Measurements from ENCODE around the gene ALDH18A1.
"Not testable (repeated sequence)": the region's sequence is repeated elsewhere in the genome, so short reads cannot be mapped to it uniquely, and the experiment has no call there.

The ALDH18A1 gene

DNA sequence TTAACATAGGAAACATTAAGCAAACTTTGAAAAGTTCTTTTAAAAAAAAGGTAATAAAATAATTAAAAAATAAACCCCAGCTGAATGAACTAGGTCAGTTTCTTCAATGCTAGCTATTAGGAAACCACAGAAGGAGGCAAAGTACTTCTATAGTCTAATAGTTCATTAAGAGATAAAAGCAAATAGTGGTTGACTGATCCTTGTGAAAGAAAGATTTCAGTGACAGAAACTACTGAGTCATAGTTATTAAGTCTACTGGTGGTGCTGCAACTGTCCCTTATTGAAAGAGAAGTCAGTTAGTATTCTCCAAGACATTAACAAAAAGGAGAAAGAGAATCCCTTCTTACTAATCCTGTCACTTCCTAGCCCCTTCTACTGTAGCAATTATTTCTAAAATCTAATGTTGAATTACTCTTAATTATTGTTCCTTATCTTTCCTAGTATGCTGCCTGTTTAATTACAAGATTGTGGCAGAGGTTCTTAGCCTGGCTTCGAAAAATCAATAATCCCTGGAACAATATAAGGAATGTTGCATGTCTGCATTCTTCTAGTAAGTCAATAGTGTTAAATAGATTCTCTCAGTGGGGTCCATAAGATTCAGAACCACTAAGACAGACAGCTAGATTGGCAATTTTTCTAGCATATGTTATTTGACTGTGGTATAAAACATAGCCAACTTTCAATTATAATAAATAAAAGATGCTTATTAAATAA, 19.0 kb upstream of the ALDH18A1 start:
- Histone ChIP-seq H3K27ac (ENCODE audit: insufficient read depth, low read depth, low read length, poor library complexity, severe bottlenecking) (no peak overlapping the region), H3K9me3 (ENCODE audit: control insufficient read depth, low read length) (no peaks in the 10 kb centered on the region), H3K4me1 (ENCODE audit: control insufficient read depth, insufficient read depth, low read length) (no peaks in the 10 kb centered on the region), H3K27me3 (ENCODE audit: control insufficient read depth, insufficient read depth, low read length, poor library complexity, severe bottlenecking) (no peaks in the 10 kb centered on the region), H3K36me3 (ENCODE audit: control insufficient read depth, insufficient read depth, low read length) (peaks cover 31% of the 10 kb centered on the region), H3K4me3 (ENCODE audit: insufficient read depth, low read depth, low read length) (no peak overlapping the region)
- WGBS, 2 experiments: 91 to 100% methylated on average over 1 of the region's 1 CpG

DNA sequence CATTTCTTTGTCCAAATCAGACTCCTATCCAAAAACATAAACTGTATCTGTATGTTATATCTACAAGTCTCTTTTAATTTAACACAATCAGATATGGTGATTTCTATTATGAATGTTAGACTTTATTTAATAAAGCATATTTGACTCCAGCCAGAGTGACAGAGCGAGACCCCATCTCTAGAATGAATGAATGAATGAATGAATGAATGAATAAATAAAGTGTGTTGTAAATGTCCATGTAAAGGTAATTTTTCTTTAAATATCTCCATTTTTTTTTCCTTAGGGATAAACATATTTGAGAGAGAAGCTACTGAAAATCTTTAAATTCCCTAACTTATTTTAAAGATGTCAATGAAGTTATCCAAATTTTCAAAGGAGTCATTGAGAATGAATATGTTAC, 18.1 kb upstream of the ALDH18A1 start:
- no CpG with 5 or more reads among the region's 1 CpG for WGBS, 2 experiments
- Histone ChIP-seq H3K4me1 (ENCODE audit: control insufficient read depth, insufficient read depth, low read length) (no peaks in the 10 kb centered on the region), H3K27ac (ENCODE audit: insufficient read depth, low read depth, low read length, poor library complexity, severe bottlenecking) (no peak overlapping the region), H3K4me3 (ENCODE audit: insufficient read depth, low read depth, low read length) (no peak overlapping the region), H3K36me3 (ENCODE audit: control insufficient read depth, insufficient read depth, low read length) (peaks cover 23% of the 10 kb centered on the region), H3K27me3 (ENCODE audit: control insufficient read depth, insufficient read depth, low read length, poor library complexity, severe bottlenecking) (no peaks in the 10 kb centered on the region), H3K9me3 (ENCODE audit: control insufficient read depth, low read length) (no peaks in the 10 kb centered on the region)

DNA sequence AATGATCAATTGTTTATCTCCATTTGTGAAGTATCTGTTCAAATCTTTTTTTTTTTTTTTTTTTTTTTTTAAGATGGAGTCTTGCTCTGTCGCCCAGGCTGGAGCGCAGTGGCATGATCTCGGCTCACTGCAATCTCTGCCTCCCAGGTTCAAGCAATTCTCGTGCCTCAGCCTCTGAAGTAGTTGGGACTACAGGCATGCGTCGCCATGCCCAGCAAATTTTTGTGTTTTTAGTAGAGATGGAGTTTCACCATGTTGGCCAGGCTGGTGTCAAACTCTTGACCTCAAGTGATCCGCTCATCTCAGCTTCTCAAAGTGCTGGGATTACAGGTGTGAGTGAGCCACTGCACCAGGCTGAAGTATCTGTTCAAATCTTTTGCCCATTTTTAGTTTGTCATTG, 16.1 kb upstream of the ALDH18A1 start:
- not testable (repeated sequence) for H3K4me3 ChIP-seq (ENCODE audit: insufficient read depth, low read depth, low read length); H3K27ac ChIP-seq (ENCODE audit: insufficient read depth, low read depth, low read length, poor library complexity, severe bottlenecking); H3K27me3 ChIP-seq (ENCODE audit: control insufficient read depth, insufficient read depth, low read length, poor library complexity, severe bottlenecking); H3K4me1 ChIP-seq (ENCODE audit: control insufficient read depth, insufficient read depth, low read length); H3K9me3 ChIP-seq (ENCODE audit: control insufficient read depth, low read length)
- WGBS, 2 experiments: 94 to 97% methylated on average over 7 of the region's 7 CpGs
- peaks cover 12% of the 10 kb centered on the region for H3K36me3 ChIP-seq (ENCODE audit: control insufficient read depth, insufficient read depth, low read length)

DNA sequence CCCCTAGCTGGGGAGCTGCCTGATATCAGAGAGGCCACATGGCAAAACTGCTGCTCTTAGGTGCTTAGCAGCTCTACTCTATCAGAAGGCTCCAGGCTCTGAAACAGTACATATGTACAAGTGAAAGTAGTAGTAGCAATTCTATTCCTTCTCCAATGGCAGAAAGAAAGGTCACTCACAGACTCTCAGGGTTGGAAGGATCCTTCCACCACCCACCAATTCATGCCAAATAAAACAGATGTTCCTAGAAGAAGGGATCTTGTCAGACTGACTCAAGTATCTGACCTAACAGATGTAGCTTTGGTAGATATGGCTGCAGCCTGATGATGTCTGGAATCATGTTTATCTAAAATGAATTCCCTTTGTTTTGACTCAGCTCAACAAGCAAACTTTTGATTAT, 8.0 kb upstream of the ALDH18A1 start:
- Histone ChIP-seq H3K27ac (ENCODE audit: insufficient read depth, low read depth, low read length, poor library complexity, severe bottlenecking) (no peak overlapping the region), H3K4me3 (ENCODE audit: insufficient read depth, low read depth, low read length) (no peak overlapping the region), H3K4me1 (ENCODE audit: control insufficient read depth, insufficient read depth, low read length) (no peaks in the 10 kb centered on the region), H3K9me3 (ENCODE audit: control insufficient read depth, low read length) (no peaks in the 10 kb centered on the region), H3K36me3 (ENCODE audit: control insufficient read depth, insufficient read depth, low read length) (peaks cover 4% of the 10 kb centered on the region), H3K27me3 (ENCODE audit: control insufficient read depth, insufficient read depth, low read length, poor library complexity, severe bottlenecking) (no peaks in the 10 kb centered on the region)

DNA sequence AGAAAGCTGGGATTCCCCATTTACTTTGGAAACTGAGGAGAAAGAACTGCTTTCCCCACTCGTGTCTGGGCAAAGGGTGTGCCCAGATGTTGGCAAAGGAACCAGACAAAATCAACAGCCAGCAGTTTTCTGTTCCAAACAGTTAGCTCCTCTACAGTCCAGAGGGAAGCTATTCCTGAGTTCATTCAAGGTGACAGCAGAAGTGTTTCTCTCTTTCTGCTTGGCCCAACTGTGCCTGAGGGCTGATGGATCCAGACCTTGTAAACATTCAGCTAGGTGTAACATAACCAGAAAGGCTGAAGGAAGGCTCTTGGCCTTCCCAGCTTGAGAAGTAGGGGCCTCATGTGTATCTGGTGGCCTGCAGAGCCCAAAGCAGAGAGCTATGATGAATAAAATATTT, 7.0 kb upstream of the ALDH18A1 start:
- WGBS, 2 experiments: 88 to 91% methylated on average over 1 of the region's 1 CpG
- Histone ChIP-seq H3K4me1 (ENCODE audit: control insufficient read depth, insufficient read depth, low read length) (no peaks in the 10 kb centered on the region), H3K4me3 (ENCODE audit: insufficient read depth, low read depth, low read length) (no peak overlapping the region), H3K36me3 (ENCODE audit: control insufficient read depth, insufficient read depth, low read length) (peaks cover 4% of the 10 kb centered on the region), H3K27me3 (ENCODE audit: control insufficient read depth, insufficient read depth, low read length, poor library complexity, severe bottlenecking) (no peaks in the 10 kb centered on the region), H3K27ac (ENCODE audit: insufficient read depth, low read depth, low read length, poor library complexity, severe bottlenecking) (no peak overlapping the region), H3K9me3 (ENCODE audit: control insufficient read depth, low read length) (no peaks in the 10 kb centered on the region)

DNA sequence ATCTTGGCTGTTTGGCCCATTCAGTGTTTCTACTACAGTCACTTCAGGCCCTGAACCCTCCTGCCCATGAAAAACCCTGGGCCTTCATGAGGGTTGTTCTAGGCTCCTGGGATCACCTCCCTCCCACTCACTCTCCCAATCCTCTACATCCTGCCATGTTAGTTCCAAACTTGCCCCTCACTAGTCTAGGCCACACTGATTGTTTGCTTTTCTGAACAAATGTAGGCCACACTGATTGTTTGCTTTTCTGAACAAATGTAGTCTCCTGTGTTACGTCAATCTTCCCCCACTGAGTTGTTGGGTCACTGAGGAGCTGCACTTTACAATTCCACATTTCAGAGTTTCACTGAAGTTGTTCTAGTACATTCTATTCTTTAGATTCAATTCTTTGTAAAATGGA, 5.3 kb upstream of the ALDH18A1 start:
- no peaks in the 10 kb centered on the region for H3K27me3 ChIP-seq (ENCODE audit: control insufficient read depth, insufficient read depth, low read length, poor library complexity, severe bottlenecking)
- H3K4me1 ChIP-seq (ENCODE audit: control insufficient read depth, insufficient read depth, low read length): no peaks in the 10 kb centered on the region
- no peak overlapping the region for H3K27ac ChIP-seq (ENCODE audit: insufficient read depth, low read depth, low read length, poor library complexity, severe bottlenecking)
- 86 to 100% methylated on average over 1 of the region's 1 CpG for WGBS, 2 experiments
- peaks cover 4% of the 10 kb centered on the region for H3K36me3 ChIP-seq (ENCODE audit: control insufficient read depth, insufficient read depth, low read length)
- no peaks in the 10 kb centered on the region for H3K9me3 ChIP-seq (ENCODE audit: control insufficient read depth, low read length)
- H3K4me3 ChIP-seq (ENCODE audit: insufficient read depth, low read depth, low read length): no peak overlapping the region

DNA sequence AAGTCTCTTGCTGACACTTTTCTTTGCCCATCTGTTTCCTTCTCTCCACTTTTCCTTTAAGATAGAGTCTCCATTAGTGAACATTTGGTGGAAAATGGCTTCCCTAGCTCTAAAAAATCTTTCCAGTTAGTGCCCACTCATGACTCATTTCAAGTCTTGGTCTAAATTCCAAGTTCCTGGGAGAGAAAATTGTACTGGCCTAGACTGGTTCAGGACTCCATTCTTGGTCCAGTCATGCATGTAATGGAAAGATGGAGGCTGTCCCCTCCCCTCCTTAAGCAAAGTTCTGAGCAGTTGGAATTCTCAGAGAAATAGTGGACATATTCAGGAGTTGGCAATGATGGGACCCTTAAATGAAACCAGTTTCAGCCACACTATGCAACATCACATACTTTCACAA, 3.8 kb upstream of the ALDH18A1 start:
- H3K4me1 ChIP-seq (ENCODE audit: control insufficient read depth, insufficient read depth, low read length): peaks cover 2% of the 10 kb centered on the region
- H3K9me3 ChIP-seq (ENCODE audit: control insufficient read depth, low read length): no peaks in the 10 kb centered on the region
- peaks cover 4% of the 10 kb centered on the region for H3K36me3 ChIP-seq (ENCODE audit: control insufficient read depth, insufficient read depth, low read length)
- H3K27ac ChIP-seq (ENCODE audit: insufficient read depth, low read depth, low read length, poor library complexity, severe bottlenecking): no peak overlapping the region
- H3K27me3 ChIP-seq (ENCODE audit: control insufficient read depth, insufficient read depth, low read length, poor library complexity, severe bottlenecking): no peaks in the 10 kb centered on the region
- no peak overlapping the region for H3K4me3 ChIP-seq (ENCODE audit: insufficient read depth, low read depth, low read length)

DNA sequence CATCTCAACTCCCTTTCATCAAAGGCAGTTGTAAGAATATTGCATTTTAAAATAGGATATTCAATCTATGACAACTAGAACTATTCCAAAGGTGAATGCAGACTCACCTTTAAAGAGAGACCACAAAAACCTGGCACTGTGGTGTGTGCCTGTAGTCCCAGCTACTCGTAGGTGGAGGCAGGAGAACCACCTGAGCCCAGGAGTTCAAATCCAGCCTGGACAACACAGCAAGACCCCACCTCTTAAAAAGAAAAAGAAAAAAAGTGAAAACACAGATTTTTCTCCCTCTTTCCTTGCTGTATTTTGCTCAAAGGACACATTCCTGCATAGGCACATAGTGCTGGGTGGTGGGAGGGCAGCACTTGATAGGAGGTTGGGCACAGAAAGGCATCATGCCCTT, 739 bp upstream of the ALDH18A1 start:
- H3K27me3 ChIP-seq (ENCODE audit: control insufficient read depth, insufficient read depth, low read length, poor library complexity, severe bottlenecking): no peaks in the 10 kb centered on the region
- WGBS, 2 experiments: 32 to 59% methylated on average over 1 of the region's 1 CpG
- H3K27ac ChIP-seq (ENCODE audit: insufficient read depth, low read depth, low read length, poor library complexity, severe bottlenecking): no peak overlapping the region
- peaks cover 9% of the 10 kb centered on the region for H3K36me3 ChIP-seq (ENCODE audit: control insufficient read depth, insufficient read depth, low read length)
- H3K4me1 ChIP-seq (ENCODE audit: control insufficient read depth, insufficient read depth, low read length): peaks cover 13% of the 10 kb centered on the region
- H3K9me3 ChIP-seq (ENCODE audit: control insufficient read depth, low read length): no peaks in the 10 kb centered on the region
- no peak overlapping the region for H3K4me3 ChIP-seq (ENCODE audit: insufficient read depth, low read depth, low read length)

DNA sequence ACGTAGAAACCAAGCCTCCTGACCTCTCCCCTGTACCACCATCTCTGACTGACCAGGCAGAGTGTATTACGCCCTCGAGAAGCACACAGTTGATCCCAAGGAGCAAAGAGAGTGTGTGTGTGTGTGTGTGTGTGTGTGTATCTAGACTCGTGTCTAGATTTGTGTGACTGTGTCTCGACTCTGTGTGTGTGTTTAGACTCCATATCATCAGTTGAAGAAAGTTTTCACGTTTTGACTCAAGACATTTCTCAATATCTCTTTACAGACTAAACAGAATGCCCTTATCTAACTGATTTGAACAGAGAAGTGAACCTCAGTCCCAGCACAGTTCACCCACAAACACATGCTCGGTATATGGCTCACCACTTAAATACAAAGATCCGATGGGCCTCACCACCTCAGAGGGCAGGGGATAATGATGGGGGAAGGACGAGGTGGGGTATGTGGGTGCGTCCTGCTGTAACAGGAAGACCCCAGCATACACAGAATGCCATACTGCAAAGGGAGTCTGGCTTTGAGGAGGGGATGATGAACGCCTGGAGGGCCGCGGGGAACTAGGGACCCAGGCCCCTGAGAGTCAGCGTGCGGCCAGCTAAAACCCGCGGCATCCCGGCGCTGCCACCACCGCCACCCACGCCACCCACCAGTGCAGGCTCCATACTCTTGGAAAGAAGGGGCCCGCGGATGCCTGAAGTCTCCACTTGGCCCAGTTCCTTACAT, 780 bp downstream of the ALDH18A1 start:
- WGBS, 2 experiments: 11 to 13% methylated on average over 23 of the region's 23 CpGs
- Histone ChIP-seq H3K27me3 (ENCODE audit: control insufficient read depth, insufficient read depth, low read length, poor library complexity, severe bottlenecking) (no peaks in the 10 kb centered on the region), H3K36me3 (ENCODE audit: control insufficient read depth, insufficient read depth, low read length) (peaks cover 18% of the 10 kb centered on the region), H3K4me1 (ENCODE audit: control insufficient read depth, insufficient read depth, low read length) (peaks cover 13% of the 10 kb centered on the region), H3K4me3 (ENCODE audit: insufficient read depth, low read depth, low read length) (peak overlapping the region; percentile 58), H3K27ac (ENCODE audit: insufficient read depth, low read depth, low read length, poor library complexity, severe bottlenecking) (no peak overlapping the region), H3K9me3 (ENCODE audit: control insufficient read depth, low read length) (no peaks in the 10 kb centered on the region)

DNA sequence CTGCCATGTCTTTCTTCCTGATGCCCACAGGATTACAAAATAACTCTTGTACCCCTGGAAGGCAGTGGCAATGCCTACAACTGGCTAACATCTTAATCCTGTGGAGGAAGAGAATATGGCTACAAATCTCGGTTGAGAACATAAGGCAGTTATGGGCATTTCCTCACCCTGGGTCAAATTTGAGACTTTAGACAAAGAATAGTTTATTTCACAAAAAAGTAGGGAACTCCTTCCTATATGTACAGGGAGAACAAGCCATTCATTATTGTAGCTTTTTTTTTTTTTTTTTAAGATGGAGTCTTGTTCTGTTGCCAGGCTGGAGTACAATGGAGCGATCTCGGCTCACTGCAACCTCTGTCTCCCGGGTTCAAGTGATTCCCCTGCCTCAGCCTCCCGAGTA, 2.6 kb downstream of the ALDH18A1 start:
- H3K27ac ChIP-seq (ENCODE audit: insufficient read depth, low read depth, low read length, poor library complexity, severe bottlenecking): no peak overlapping the region
- H3K27me3 ChIP-seq (ENCODE audit: control insufficient read depth, insufficient read depth, low read length, poor library complexity, severe bottlenecking): no peaks in the 10 kb centered on the region
- H3K4me1 ChIP-seq (ENCODE audit: control insufficient read depth, insufficient read depth, low read length): peaks cover 15% of the 10 kb centered on the region
- H3K4me3 ChIP-seq (ENCODE audit: insufficient read depth, low read depth, low read length): no peak overlapping the region
- peaks cover 18% of the 10 kb centered on the region for H3K36me3 ChIP-seq (ENCODE audit: control insufficient read depth, insufficient read depth, low read length)
- WGBS, 2 experiments: 90 to 93% methylated on average over 5 of the region's 5 CpGs
- H3K9me3 ChIP-seq (ENCODE audit: control insufficient read depth, low read length): no peaks in the 10 kb centered on the region
